ENCODE results near the gene MDFI.

MDFI gene

GRCh38 chr6:41626022-41626421 is 12.2 kb upstream of the MDFI start:
- peak in 1 of 10 donors; percentile 5 for DNase-seq
- intact Hi-C loops (cut with DNase I): no loop called here

DNA sequence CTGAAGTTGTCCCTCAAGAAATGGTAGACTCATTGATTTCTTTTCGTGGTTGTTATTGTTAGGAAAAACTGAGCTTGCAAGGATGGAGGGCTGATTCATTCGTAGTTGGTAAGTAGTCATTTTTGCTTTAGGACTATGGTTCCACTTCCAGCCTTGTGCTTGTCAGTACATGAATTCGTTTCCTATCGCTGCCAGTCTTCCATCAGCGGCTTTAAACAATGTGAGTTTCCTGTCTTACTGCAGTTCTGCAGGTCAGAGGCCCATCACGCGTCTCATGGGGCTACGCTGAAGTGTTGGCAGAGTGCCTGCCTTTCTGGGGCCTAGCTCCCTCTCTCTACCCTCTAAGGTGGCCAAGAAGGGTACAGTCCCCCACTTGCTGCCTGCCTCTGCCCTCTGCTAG is 11.4 kb upstream of the MDFI start:
- intact Hi-C loops (cut with DNase I): no loop called here
- DNase-seq: peak in 1 of 10 donors; percentile 41

DNA sequence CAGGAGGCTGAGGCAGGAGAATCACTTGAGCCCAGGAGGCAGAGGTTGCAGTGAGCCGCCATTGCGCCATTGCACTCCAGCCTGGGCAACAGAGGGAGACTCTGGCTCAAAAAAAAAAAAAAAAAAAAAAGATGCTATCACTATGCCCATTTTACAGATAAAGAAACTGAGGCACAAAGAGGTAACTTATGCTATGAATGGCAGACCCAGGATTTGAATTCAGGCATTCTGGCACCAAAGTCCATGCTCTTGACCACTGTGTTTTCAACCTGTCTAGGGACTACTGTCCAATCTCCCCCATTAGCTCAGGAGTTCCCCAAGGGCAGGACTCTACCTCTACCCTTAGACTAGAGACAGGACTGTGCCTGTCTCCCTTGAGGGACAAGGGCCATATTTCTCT is 9.1 kb upstream of the MDFI start:
- intact Hi-C loops (cut with DNase I): no loop called here
- no peak for DNase-seq

DNA sequence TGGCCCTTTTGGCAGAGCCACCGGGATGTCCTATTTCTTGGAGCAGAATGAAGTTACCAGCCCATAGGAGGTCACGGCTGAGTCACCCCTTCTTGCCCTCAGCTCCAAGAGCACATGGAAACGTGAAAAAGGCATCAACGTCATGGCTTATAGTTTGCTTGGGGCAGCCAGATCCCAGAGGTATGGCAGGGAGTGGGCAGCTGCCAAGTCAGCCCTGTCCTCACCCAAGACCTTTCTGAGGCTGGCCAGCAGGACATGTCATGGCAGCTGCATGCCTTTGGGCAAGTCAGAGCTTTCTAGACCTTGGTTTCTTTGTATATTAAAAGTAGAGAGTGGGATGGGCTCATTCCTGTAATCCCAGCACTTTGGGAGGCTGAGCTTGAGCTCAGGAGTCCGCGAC is 8.2 kb upstream of the MDFI start:
- intact Hi-C loops (cut with DNase I): no loop called here
- DNase-seq: peak in 2 of 10 donors; percentile 30 to 44

DNA sequence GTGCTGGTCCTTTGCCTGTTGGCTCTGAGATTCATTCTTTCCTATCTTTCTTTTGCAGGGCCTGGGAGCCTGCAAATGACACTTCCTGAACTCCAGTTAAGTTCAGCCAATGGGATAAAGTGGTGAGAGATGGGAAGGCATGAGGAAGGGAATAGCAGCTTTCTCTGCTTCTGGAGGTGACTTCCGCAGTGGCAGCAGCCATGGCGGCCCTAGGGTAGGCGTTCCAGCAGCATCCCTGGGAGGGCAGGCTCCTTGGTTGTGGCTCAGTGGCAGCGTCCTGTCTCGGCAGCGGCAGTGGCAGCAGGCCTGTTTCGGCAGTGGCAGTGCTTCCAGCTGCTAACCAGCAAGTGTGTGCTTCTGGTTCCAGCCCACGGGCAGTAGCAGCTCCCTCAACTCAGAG is 7.3 kb upstream of the MDFI start:
- intact Hi-C loops (cut with DNase I): no loop called here
- DNase-seq: peak in 3 of 10 donors; percentile 39 to 55 (median 43)

DNA sequence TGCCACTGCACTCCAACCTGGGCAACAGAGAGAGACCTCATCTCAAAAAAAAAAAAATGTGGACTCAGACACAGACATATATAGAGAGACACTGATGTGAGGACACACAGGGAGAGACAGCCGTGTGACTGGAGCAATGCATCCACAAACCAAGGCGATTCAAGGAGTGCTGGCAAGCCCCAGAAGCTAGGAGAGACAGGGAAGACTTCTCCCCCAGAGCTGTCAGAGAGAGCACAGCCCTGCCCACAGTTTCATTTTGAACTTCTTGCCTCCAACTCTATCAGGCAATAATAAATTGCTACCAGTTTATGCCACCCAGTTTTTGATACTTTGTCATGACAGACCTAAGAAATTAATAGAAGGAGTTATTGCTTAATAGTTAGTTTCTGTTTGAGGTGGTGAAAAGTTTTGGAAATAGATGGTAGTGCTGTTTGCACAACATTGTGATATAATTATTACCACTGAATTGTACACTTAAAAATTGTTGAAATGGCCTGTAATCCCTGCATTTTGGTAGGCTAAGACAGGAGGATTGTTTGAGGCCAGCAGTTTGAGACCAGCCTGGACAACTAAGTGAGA is 5.1 kb upstream of the MDFI start:
- DNase-seq: peak in 1 of 10 donors; percentile 17
- intact Hi-C loops (cut with DNase I): no loop called here

DNA sequence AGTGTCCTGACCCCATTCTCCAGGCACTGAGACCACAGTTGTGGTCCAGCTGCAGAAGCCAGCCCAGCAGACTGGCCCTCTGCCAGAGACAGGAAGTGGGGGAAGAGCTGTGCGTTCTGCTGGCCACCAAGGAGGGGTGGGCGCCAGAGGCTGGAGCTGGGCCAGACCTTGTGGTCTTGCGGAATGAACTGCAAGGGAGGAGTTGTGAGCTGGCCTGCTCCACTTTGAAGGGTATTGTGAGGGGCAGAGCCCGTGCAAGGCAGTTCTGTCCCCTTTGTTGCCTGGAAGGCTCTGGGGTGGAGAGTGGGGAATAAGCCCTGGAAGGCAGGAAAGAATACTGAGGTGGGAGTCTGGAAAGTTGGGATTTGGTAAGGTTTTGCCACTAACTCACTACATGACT is 3.6 kb upstream of the MDFI start:
- peak in 3 of 10 donors; percentile 45 to 88 (median 65) for DNase-seq
- intact Hi-C loops (cut with DNase I): no loop called here

DNA sequence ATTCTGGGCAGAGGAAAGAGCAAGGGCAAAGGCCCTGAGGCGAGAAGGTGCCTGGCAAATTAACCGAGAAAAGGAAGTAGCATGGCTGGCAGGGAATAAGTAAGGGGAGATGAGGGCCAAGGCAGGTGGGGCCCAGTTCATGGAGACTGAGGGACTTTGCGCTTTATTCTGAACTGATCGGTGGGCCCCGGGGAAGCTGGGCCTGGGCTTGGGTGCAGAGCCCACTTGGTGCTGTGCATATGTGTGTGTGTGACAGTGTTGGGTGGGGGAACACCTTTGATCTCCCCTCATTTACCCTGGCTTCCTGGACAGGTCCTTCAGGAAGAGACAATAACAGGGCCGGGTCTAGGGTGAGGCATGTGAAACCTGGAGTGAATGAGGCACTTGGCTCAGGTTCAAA is 2.9 kb upstream of the MDFI start:
- intact Hi-C loops (cut with DNase I): no loop called here
- peak in 3 of 10 donors; percentile 27 to 49 (median 31) for DNase-seq

- intact Hi-C loops (cut with DNase I): no loop called here
- peak in 3 of 10 donors; percentile 47 to 65 (median 57) for DNase-seq
These were observed 1.5 kb upstream of the MDFI start for GRCh38 chr6:41636833-41637193.

GRCh38 chr6:41637194-41638001 is 870 bp upstream of the MDFI start:
- intact Hi-C loops (cut with DNase I): no loop called here
- DNase-seq: peak in 3 of 10 donors; percentile 49 to 77 (median 62)

GRCh38 chr6:41638935-41639808 is 904 bp downstream of the MDFI start:
- intact Hi-C loops (cut with DNase I): no loop called here
- peak in 3 of 10 donors; percentile 41 to 77 (median 62) for DNase-seq

DNA sequence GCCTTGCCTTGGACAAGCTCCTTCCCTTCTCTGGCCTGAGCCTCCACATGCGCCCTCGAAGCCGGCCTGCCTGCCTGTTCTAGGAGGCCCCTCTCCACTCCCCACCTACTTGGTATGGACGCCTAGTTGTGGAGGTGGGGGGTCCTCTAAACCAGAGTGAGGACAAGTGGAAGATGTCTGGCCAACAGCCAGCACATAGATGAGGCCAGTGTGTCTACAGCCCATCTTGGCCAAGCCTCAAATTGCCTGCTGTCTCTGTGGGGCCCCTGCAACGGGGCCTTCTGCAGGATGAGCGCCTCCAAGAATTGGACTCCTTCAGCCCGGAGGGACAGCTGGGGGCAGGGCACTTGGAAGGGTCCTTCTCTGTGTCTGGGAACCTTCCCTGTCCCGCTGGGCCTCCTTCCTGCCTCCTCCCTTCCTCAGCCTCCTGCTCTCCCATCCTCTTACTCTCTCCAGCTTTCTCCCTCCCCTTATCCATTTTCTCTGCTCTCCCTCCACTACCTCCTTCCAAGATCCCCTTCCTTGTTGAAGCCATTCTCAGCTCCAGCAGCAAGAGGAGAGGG is 1.6 kb downstream of the MDFI start:
- intact Hi-C loops (cut with DNase I): no loop called here
- peak in 3 of 10 donors; percentile 22 to 71 (median 55) for DNase-seq

- intact Hi-C loops (cut with DNase I): no loop called here
- peak in 3 of 10 donors; percentile 58 to 72 (median 66) for DNase-seq
These were observed 2.2 kb downstream of the MDFI start for GRCh38 chr6:41640426-41640825.

GRCh38 chr6:41641352-41641925 is 3.2 kb downstream of the MDFI start:
- intact Hi-C loops (cut with DNase I): no loop called here
- peak in 3 of 10 donors; percentile 21 to 59 (median 53) for DNase-seq

DNA sequence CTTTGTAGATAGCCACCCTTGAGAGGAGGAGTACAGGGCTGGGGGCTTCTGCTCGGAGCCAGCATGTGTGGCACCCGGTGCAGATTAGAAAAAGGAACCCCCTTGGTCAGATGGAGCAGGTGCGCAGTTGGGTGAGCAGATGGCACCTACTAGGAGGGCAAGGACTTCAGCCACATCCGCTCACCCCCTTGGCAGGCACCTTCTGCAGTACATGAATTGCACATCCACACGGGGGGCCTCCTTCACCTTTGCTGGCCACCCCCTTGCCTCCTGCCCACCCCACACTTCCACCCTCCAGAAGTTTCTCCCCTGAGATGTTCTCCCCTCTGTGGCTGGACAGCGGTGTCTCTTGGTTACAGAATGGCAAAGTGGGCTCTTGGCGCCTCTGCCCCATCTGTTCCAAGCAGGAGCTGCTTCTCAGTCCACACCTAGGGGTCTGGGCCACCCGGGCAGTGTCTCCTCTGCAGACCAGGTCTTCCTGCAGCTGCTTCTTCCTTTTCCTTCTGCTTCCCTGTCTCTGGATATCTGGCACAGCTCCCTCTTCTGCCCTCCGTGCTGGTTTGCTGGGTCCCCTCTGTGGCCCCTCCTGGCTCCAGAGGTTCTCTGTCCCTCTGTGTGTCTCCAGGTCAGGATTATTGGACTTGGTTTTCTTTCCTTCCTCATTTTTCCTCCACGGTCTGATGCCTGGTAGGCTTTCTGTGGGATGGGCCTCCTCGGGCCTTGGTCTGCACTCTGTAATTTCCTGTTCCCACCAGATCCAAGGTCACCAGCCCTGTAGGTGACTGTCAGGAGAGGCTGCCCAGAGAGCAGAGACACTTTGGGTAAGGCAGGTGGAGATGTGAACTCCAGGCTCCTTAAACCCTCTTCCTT is 4.1 kb downstream of the MDFI start:
- peak in 3 of 10 donors; percentile 29 to 71 (median 51) for DNase-seq
- intact Hi-C loops (cut with DNase I): no loop called here

DNA sequence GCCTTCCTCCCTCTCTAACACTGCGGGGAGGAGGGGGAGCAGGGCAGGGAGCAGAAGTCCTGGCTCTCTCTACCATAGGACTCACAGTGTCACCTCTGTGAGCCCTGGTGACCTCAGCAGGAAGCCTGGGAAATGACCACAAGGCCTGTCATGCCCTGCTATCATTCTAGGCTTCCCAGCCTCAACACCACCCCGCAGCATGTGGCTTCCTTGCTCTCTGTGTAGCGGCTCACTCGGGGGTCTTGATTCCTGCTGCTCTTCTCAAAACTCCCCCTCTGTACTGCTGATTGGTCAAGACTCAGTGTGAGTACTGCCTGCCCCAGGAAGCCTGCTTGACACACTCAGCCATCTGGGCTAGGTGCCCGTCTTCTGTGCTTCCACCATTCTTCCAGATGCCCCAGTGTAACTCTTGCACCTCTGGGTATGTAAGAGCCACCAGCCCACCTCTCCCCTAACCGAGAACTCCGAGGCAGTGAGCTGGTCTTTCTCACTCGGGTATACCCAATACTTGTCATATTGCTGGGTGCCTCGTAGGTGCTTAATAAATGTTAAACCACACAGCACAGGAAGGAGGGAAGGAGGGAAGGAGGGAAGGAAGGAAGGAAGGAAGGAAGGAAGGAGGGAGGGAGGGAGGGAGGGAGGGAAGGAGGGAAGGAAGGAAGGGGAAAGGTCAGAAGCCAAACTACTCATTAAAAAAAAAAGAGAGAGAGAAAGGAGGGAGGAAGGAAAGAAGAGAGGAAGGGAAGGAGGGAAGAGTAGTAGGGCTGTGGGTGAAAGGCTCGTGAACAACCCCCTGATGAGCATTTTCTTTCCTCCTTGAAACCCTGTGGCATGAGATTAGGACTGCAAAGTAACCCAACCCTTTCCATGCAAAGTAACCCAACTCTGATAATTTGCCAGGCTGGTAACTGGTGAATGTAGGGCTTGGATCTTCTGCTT is 5.0 kb downstream of the MDFI start:
- peak in 1 of 10 donors; percentile 40 for DNase-seq
- intact Hi-C loops (cut with DNase I): no loop called here

DNA sequence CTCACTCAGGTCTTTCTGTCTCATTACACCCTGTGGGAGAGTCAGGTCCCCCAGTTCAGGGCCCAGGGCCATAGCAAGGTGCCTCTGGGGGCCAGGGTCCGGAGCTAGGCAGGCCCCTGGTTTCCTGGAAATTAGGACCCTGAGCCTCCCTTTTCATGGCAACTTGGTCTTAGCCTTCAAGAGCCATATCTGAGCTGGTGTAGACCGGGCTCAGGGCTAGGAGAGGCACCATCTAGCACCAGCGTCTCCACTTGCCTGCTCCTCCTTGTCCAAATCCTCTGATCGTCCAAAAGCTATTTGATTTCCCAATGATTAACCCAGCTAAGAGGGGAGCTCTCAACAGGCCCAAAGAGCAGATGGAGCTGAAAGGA is 5.6 kb downstream of the MDFI start:
- DNase-seq: peak in 2 of 10 donors; percentile 29 to 32
- intact Hi-C loops (cut with DNase I): no loop called here

GRCh38 chr6:41644297-41644879 is 6.1 kb downstream of the MDFI start:
- intact Hi-C loops (cut with DNase I): no loop called here
- peak in 2 of 10 donors; percentile 31 to 57 for DNase-seq
